NCI-H69 (cell line): ENCODE data around the gene CCR9.
"Not testable (repeated sequence)": the region's sequence is repeated elsewhere in the genome, so short reads cannot be mapped to it uniquely, and the experiment has no call there.

Experiments used
- DNase-seq: peaks from one replicate; lab custom pipeline; 2025; lab: John Stamatoyannopoulos, UW

Gene CCR9

GRCh38 chr3:45885979-45886705 is at the start of gene CCR9:
TSS of gene CCR9 (plus strand) at chr3:45886543. CDS start at chr3:45894934, 8,391 bp downstream.
- peak; percentile 3 for DNase-seq

- DNase-seq = no peak
Observed at GRCh38 chr3:45838466-45838865, 47.9 kb upstream of the CCR9 start.

GRCh38 chr3:45841420-45841756 is 45.0 kb upstream of the CCR9 start:
- DNase-seq = peak; percentile 4

- peak; percentile 94 for DNase-seq
Observed at GRCh38 chr3:45841757-45842491, 44.4 kb upstream of the CCR9 start, which contains the start of gene LZTFL1. TSS of gene LZTFL1 (minus strand) at chr3:45842119. CDS start at chr3:45841991, 128 bp downstream.

GRCh38 chr3:45842851-45843625 is 43.3 kb upstream of the CCR9 start:
- DNase-seq = no peak

- DNase-seq = no peak
Observed at GRCh38 chr3:45844616-45845015, 41.7 kb upstream of the CCR9 start.

- DNase-seq = no peak
Observed at GRCh38 chr3:45848392-45848791, 38.0 kb upstream of the CCR9 start.

GRCh38 chr3:45852828-45853227 is 33.5 kb upstream of the CCR9 start:
- no peak for DNase-seq

- not testable (repeated sequence) for DNase-seq
Observed at GRCh38 chr3:45856323-45856722, 30.0 kb upstream of the CCR9 start.

GRCh38 chr3:45857024-45857423 is 29.3 kb upstream of the CCR9 start:
- not testable (repeated sequence) for DNase-seq

- no peak for DNase-seq
Observed at GRCh38 chr3:45858809-45859543, 27.4 kb upstream of the CCR9 start.

- no peak for DNase-seq
Observed at GRCh38 chr3:45860481-45860880, 25.9 kb upstream of the CCR9 start.

GRCh38 chr3:45861043-45861719 is 25.2 kb upstream of the CCR9 start:
- DNase-seq = no peak

- no peak for DNase-seq
Observed at GRCh38 chr3:45864760-45865519, 21.4 kb upstream of the CCR9 start.

- no peak for DNase-seq
Observed at GRCh38 chr3:45865563-45865962, 20.8 kb upstream of the CCR9 start.

- peak; percentile 43 for DNase-seq
Observed at GRCh38 chr3:45868213-45868612, 18.1 kb upstream of the CCR9 start.

- peak; percentile 30 for DNase-seq
Observed at GRCh38 chr3:45868650-45869049, 17.7 kb upstream of the CCR9 start.

- DNase-seq = no peak
Observed at GRCh38 chr3:45869638-45870037, 16.7 kb upstream of the CCR9 start.

- DNase-seq = no peak
Observed at GRCh38 chr3:45870099-45870498, 16.2 kb upstream of the CCR9 start.

- no peak for DNase-seq
Observed at GRCh38 chr3:45871780-45872179, 14.6 kb upstream of the CCR9 start.

GRCh38 chr3:45872569-45872968 is 13.8 kb upstream of the CCR9 start:
- DNase-seq = no peak
